IMR-90 (cell line): ENCODE data around the gene TCEA2. TPM values are rescaled to one million over a fixed set of nuclear protein-coding genes. Genes with fewer than 3 reads are reported as not detected.

ENCODE experiments used
- ATAC-seq: fragments of 200-7000 bp; cut with Tn5 transposase; 2 replicates; pipeline ENCODE4 v1.9.1; 2020; ENCODE audit warnings: low read depth, mild to moderate bottlenecking, moderate library complexity
- BruUV-seq: library from RNA; stranded (reverse); fragments of 400-500 nt; replicated peaks from 2 replicates; lab custom pipeline; 2021; lab: Mats Ljungman, UMichigan
- CTCF ChIA-PET: fragments of 300-600 bp; formaldehyde crosslinking; extraction: SDS; loops from one replicate; lab custom pipeline; 2021; ENCODE audit warnings: antibody characterized with exemption; lab: Yijun Ruan, JAX
- POLR2A ChIA-PET: fragments of 300-600 bp; sonication (Branson Sonifier 250); formaldehyde crosslinking; loops from one replicate; lab custom pipeline; 2022; ENCODE audit warnings: antibody characterized with exemption; ENCODE audit not compliant: unreplicated experiment; lab: Charles Lee
- DNase-seq: peaks from one replicate; pipeline ENCODE4 v3.0.0; 2013
- H2AFZ ChIP-seq: replicated peaks from 2 replicates; pipeline ENCODE3; 2013; ENCODE audit warnings: low read length, mild to moderate bottlenecking; ENCODE audit not compliant: poor library complexity
- H2AK5ac ChIP-seq: 2 replicates; pipeline ENCODE4 v1.6.1; 2013; ENCODE audit warnings: low read depth, low read length, inconsistent platforms
- H2AK9ac ChIP-seq: replicated peaks from 2 replicates; pipeline ENCODE3; 2013; ENCODE audit warnings: mild to moderate bottlenecking, low read depth, low read length, moderate library complexity; ENCODE audit not compliant: poor library complexity
- H2BK120ac ChIP-seq: 2 replicates; pipeline ENCODE4 v1.6.1; 2013; ENCODE audit warnings: low read depth, low read length, inconsistent platforms
- H2BK15ac ChIP-seq: 3 replicates; pipeline ENCODE4 v1.6.1; 2013; ENCODE audit warnings: low read depth, low read length, inconsistent platforms
- H2BK20ac ChIP-seq: 2 replicates; pipeline ENCODE4 v1.6.1; 2013; ENCODE audit warnings: low read depth, mild to moderate bottlenecking, inconsistent platforms, low read length, moderate library complexity
- H2BK5ac ChIP-seq: 2 replicates; pipeline ENCODE4 v1.6.1; 2013; ENCODE audit warnings: mild to moderate bottlenecking, low read depth, low read length, inconsistent platforms; ENCODE audit not compliant: poor library complexity, severe bottlenecking
- H3K14ac ChIP-seq: replicated peaks from 2 replicates; pipeline ENCODE4 v1.6.1; 2013; ENCODE audit warnings: low read depth, low read length, inconsistent platforms
- H3K18ac ChIP-seq: 2 replicates; pipeline ENCODE4 v1.6.1; 2013; ENCODE audit warnings: low read depth, low read length, control low read depth
- H3K23ac ChIP-seq: 2 replicates; pipeline ENCODE4 v1.6.1; 2013; ENCODE audit warnings: low read depth, low read length, inconsistent platforms
- H3K27ac ChIP-seq: 2 replicates; pipeline ENCODE4 v1.5.1; 2013; ENCODE audit warnings: mild to moderate bottlenecking, control low read depth, low read length; ENCODE audit not compliant: insufficient read depth
- H3K27me3 ChIP-seq: 2 replicates; pipeline ENCODE4 v1.6.1; 2013; ENCODE audit warnings: low read length; ENCODE audit not compliant: control insufficient read depth, insufficient read depth
- H3K36me3 ChIP-seq: 2 replicates; pipeline ENCODE4 v1.6.1; 2013; ENCODE audit warnings: low read length, mixed read lengths; ENCODE audit not compliant: control insufficient read depth, insufficient read depth
- H3K4ac ChIP-seq: 2 replicates; pipeline ENCODE4 v1.6.1; 2013; ENCODE audit warnings: low read depth, low read length, inconsistent platforms
- H3K4me1 ChIP-seq: 2 replicates; pipeline ENCODE4 v1.6.1; 2013; ENCODE audit warnings: low read length, mixed read lengths; ENCODE audit not compliant: control insufficient read depth, insufficient read depth
- H3K4me2 ChIP-seq: 2 replicates; pipeline ENCODE4 v1.6.1; 2013; ENCODE audit warnings: low read depth, mild to moderate bottlenecking, control low read depth, low read length, moderate library complexity
- H3K4me3 ChIP-seq: 2 replicates; pipeline ENCODE4 v1.5.1; 2013; ENCODE audit warnings: low read depth, mild to moderate bottlenecking, control low read depth, low read length, moderate library complexity; ENCODE audit not compliant: insufficient read depth
- H3K56ac ChIP-seq: 2 replicates; pipeline ENCODE4 v1.6.1; 2013; ENCODE audit warnings: low read length, inconsistent platforms; ENCODE audit not compliant: insufficient read depth; ENCODE audit errors: extremely low read depth
- H3K79me1 ChIP-seq, 2 experiments: 2 replicates each; pipeline ENCODE4 v1.6.1; 2013; ENCODE audit warnings: low read length in 2 of 2, inconsistent platforms in 1 of 2, low read depth in 1 of 2
- H3K9ac ChIP-seq: 2 replicates; pipeline ENCODE4 v1.6.1; 2013; ENCODE audit warnings: low read depth, low read length, control low read depth
- H3K9me1 ChIP-seq: 2 replicates; pipeline ENCODE4 v1.6.1; 2013; ENCODE audit warnings: low read length, inconsistent platforms; ENCODE audit not compliant: insufficient read depth
- H3K9me3 ChIP-seq: 2 replicates; pipeline ENCODE4 v1.6.1; 2013; ENCODE audit warnings: low read length; ENCODE audit not compliant: control insufficient read depth, insufficient read depth
- H4K20me1 ChIP-seq: 2 replicates; pipeline ENCODE4 v1.6.1; 2013; ENCODE audit warnings: low read length, inconsistent platforms; ENCODE audit not compliant: insufficient read depth
- H4K5ac ChIP-seq: 2 replicates; pipeline ENCODE4 v1.6.1; 2013; ENCODE audit warnings: mild to moderate bottlenecking, low read depth, low read length, control low read depth
- H4K8ac ChIP-seq, 2 experiments: 2 replicates each; pipeline ENCODE4 v1.6.1; 2013; ENCODE audit warnings: low read depth in 2 of 2, low read length in 2 of 2, control low read depth in 1 of 2, inconsistent platforms in 1 of 2
- H4K91ac ChIP-seq: 2 replicates; pipeline ENCODE4 v1.6.1; 2013; ENCODE audit warnings: low read depth, low read length, inconsistent platforms; ENCODE audit not compliant: insufficient read depth
- CHD1 ChIP-seq: IDR thresholded peaks from 2 replicates; pipeline ENCODE4 v1.6.1; 2012; ENCODE audit warnings: low read depth, low read length, improper control_type of control experiment
- CTCF ChIP-seq: conservative IDR thresholded peaks from 2 replicates; pipeline ENCODE4 v1.5.1; 2012; ENCODE audit warnings: mild to moderate bottlenecking, low read depth, low read length, improper control_type of control experiment
- ELK1 ChIP-seq: fragments of 150-350 bp; IDR thresholded peaks from 2 replicates; pipeline ENCODE4 v1.6.1; 2016; ENCODE audit warnings: low read depth, mild to moderate bottlenecking, low read length, moderate library complexity, borderline replicate concordance
- MXI1 ChIP-seq: IDR thresholded peaks from 2 replicates; pipeline ENCODE4 v1.6.1; 2012; ENCODE audit warnings: low read depth, mild to moderate bottlenecking, low read length, moderate library complexity, borderline replicate concordance
- RAD21 ChIP-seq: IDR thresholded peaks from 2 replicates; pipeline ENCODE4 v1.6.1; 2012; ENCODE audit warnings: low read length, improper control_type of control experiment
- RCOR1 ChIP-seq: IDR thresholded peaks from 2 replicates; pipeline ENCODE4 v1.6.1; 2012; ENCODE audit warnings: mild to moderate bottlenecking, low read length, improper control_type of control experiment; ENCODE audit not compliant: insufficient replicate concordance
- WGBS, 2 experiments: methylation state at CpG; one replicate each; pipeline versions ENCODE4 v1.1.5 to v1.1.7; 2013; ENCODE audit warnings: missing lambda C conversion rate in 2 of 2; ENCODE audit not compliant: insufficient read length in 1 of 2; ENCODE audit errors: extremely low coverage in 2 of 2; 5-methylcytosine and 5-hydroxymethylcytosine counted together
- dilution Hi-C: fragments of 300-500 bp; cut with HindIII; formaldehyde crosslinking; loops from one replicate; pipeline ENCODE4 v1.14.3; 2018; ENCODE audit warnings: low sequenced_read_pairs; ENCODE audit not compliant: unreplicated experiment
- in situ Hi-C: fragments of 300-500 bp; cut with MboI; formaldehyde crosslinking; loops from 3 replicates; pipeline ENCODE4 v1.14.3; 2019; ENCODE audit warnings: low sequenced_read_pairs, inconsistent platforms, mixed read lengths
- intact Hi-C: fragments of 100-400 bp; cut with micrococcal nuclease; formaldehyde crosslinking; loops from 2 replicates; pipeline ENCODE4 v1.10.0; 2022
- polyA plus RNA-seq, 3 experiments: library from polyadenylated mRNA; depleted of rRNA; stranded (reverse); fragments of >200 nt; gene quantifications; 2 replicates each; pipeline ENCODE4 v1.2.3, GENCODE V29; 2012; ENCODE audit warnings: low replicate concordance in 1 of 3
- total RNA-seq: library from RNA; depleted of rRNA; stranded (reverse); fragments of >200 nt; gene quantifications from 2 replicates; pipeline ENCODE4 v1.2.3, GENCODE V29; 2012

Gene TCEA2
- total and polyA plus RNA-seq, 2 of the 4 experiments (the other 2 are of a cell fraction): 9.3 to 30.0 TPM

GRCh38 chr20:64052326-64052722 is 10.7 kb upstream of the TCEA2 start:
- Histone ChIP-seq H3K4me1 (no peaks in the 10 kb centered on the region; the same call in 1 of the 2 replicates), H3K4me3 (no peak overlapping the region), H3K27me3 (peaks cover 45% of the 10 kb centered on the region), H2BK5ac (no peak overlapping the region), H3K9ac (no peak overlapping the region), H2AFZ (peak overlapping the region; percentile 43), H3K9me3 (no peaks in the 10 kb centered on the region), H3K23ac (no peak overlapping the region), H2AK9ac (no peak overlapping the region), H2BK20ac (no peak overlapping the region), H3K79me1 (no peaks in the 10 kb centered on the region), H3K56ac (no peak overlapping the region), H3K18ac (no peak overlapping the region), H4K8ac (no peak overlapping the region), H3K36me3 (no peaks in the 10 kb centered on the region), H3K14ac (no peak overlapping the region), H3K9me1 (no peaks in the 10 kb centered on the region), H3K27ac (no peak overlapping the region), H4K20me1 (no peaks in the 10 kb centered on the region), H2BK15ac (no peak overlapping the region), H3K4ac (no peak overlapping the region), H3K4me2 (no peak overlapping the region), H2BK120ac (no peak overlapping the region), H2AK5ac (no peak overlapping the region), H4K91ac (no peak overlapping the region), H4K5ac (no peak overlapping the region)
- no peak for TF ChIP-seq RCOR1
- TF ChIP-seq MXI1: no peak
- TF ChIP-seq CTCF: no peak
- TF ChIP-seq ELK1: no peak
- no peak for TF ChIP-seq CHD1
- TF ChIP-seq RAD21: no peak
- intact Hi-C loops: no loop called here
- DNase-seq (no peak), ATAC-seq (no peak)
- in situ Hi-C loops: no loop called here
- BruUV-seq: no TSS peak
- dilution Hi-C loops: no loop called here
- ChIA-PET POLR2A (no interaction called here), CTCF (no interaction called here)
- WGBS, 2 experiments: no CpG with 5 or more reads among the region's 10 CpGs
